IPS-20b (cell line): ENCODE measurements around the gene SPRYD3.
"Not testable (repeated sequence)": the region's sequence is repeated elsewhere in the genome, so short reads cannot be mapped to it uniquely, and the experiment has no call there.

ENCODE experiments used
- H3K27ac ChIP-seq: one replicate; pipeline ENCODE4 v1.5.1; 2013; ENCODE audit warnings: low read length
- H3K27me3 ChIP-seq: 2 replicates; pipeline ENCODE4 v1.6.1; 2013; ENCODE audit warnings: mild to moderate bottlenecking, low read length, inconsistent platforms; ENCODE audit not compliant: insufficient read depth
- H3K36me3 ChIP-seq: 2 replicates; pipeline ENCODE4 v1.6.1; 2013; ENCODE audit warnings: low read depth, mild to moderate bottlenecking, inconsistent platforms, low read length, moderate library complexity; ENCODE audit not compliant: insufficient read depth
- H3K4me1 ChIP-seq: 2 replicates; pipeline ENCODE4 v1.6.1; 2013; ENCODE audit warnings: mild to moderate bottlenecking, control low read depth, inconsistent platforms, low read length, moderate library complexity; ENCODE audit not compliant: insufficient read depth
- H3K4me3 ChIP-seq: 2 replicates; pipeline ENCODE4 v1.5.1; 2013; ENCODE audit warnings: mild to moderate bottlenecking, low read length, inconsistent platforms
- H3K9ac ChIP-seq: 2 replicates; pipeline ENCODE4 v1.6.1; 2013; ENCODE audit warnings: low read depth, mild to moderate bottlenecking, inconsistent platforms, low read length, moderate library complexity
- H3K9me3 ChIP-seq: 2 replicates; pipeline ENCODE4 v1.6.1; 2013; ENCODE audit warnings: mild to moderate bottlenecking, low read depth, low read length, inconsistent platforms; ENCODE audit not compliant: insufficient read depth

The SPRYD3 gene

GRCh38 chr12:53113136-53113705 lies 34.0 kb upstream of the SPRYD3 start:
- Histone ChIP-seq H3K27ac (no peak overlapping the region), H3K9me3 (peaks cover 3% of the 10 kb centered on the region; the same call in 1 of the 2 replicates), H3K4me1 (no peaks in the 10 kb centered on the region), H3K36me3 (no peaks in the 10 kb centered on the region), H3K4me3 (no peak overlapping the region), H3K9ac (no peak overlapping the region), H3K27me3 (no peaks in the 10 kb centered on the region)

- H3K36me3 ChIP-seq, H3K27me3 ChIP-seq, H3K27ac ChIP-seq, H3K9ac ChIP-seq, H3K9me3 ChIP-seq, H3K4me1 ChIP-seq, H3K4me3 ChIP-seq: not testable (repeated sequence)
Measured at GRCh38 chr12:53112431-53112830, 33.2 kb upstream of the SPRYD3 start.

- Histone ChIP-seq H3K9ac (no peak overlapping the region), H3K27me3 (no peaks in the 10 kb centered on the region), H3K9me3 (peaks cover 3% of the 10 kb centered on the region; the same call in 1 of the 2 replicates), H3K4me1 (peaks cover 3% of the 10 kb centered on the region; the same call in 1 of the 2 replicates), H3K27ac (no peak overlapping the region), H3K4me3 (no peak overlapping the region), H3K36me3 (no peaks in the 10 kb centered on the region)
Measured at GRCh38 chr12:53107122-53107521, 27.9 kb upstream of the SPRYD3 start.

GRCh38 chr12:53105712-53106439 lies 26.7 kb upstream of the SPRYD3 start:
- Histone ChIP-seq H3K27me3 (no peaks in the 10 kb centered on the region), H3K9ac (no peak overlapping the region), H3K36me3 (no peaks in the 10 kb centered on the region), H3K27ac (no peak overlapping the region), H3K9me3 (peaks cover 3% of the 10 kb centered on the region; the same call in 1 of the 2 replicates), H3K4me1 (peaks cover 3% of the 10 kb centered on the region; the same call in 1 of the 2 replicates), H3K4me3 (no peak overlapping the region)

DNA sequence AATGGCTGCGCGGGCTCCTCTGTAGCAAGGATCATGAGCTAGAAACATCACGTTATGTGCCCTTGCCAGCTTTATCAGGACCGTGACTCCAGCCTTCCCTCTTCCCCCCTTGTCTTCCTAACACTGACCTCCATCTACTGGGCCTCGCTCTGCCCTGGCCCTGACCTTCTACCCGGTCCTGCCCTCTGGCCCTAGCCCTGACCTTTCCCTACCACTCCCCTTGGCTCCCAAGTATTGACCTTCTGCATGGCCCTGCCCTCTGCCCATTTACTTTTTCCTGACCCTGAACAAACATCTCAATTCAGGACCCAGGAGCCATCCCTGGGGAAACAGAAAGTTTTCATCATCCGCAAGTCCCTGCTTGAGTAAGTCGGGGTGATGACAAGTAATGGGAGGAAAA lies 26.1 kb upstream of the SPRYD3 start:
- H3K4me1 ChIP-seq: peaks cover 3% of the 10 kb centered on the region; the same call in 1 of the 2 replicates
- H3K27me3 ChIP-seq: no peaks in the 10 kb centered on the region
- no peak overlapping the region for H3K4me3 ChIP-seq
- no peaks in the 10 kb centered on the region for H3K36me3 ChIP-seq
- no peak overlapping the region for H3K9ac ChIP-seq
- H3K27ac ChIP-seq: no peak overlapping the region
- peaks cover 3% of the 10 kb centered on the region; the same call in 1 of the 2 replicates for H3K9me3 ChIP-seq

DNA sequence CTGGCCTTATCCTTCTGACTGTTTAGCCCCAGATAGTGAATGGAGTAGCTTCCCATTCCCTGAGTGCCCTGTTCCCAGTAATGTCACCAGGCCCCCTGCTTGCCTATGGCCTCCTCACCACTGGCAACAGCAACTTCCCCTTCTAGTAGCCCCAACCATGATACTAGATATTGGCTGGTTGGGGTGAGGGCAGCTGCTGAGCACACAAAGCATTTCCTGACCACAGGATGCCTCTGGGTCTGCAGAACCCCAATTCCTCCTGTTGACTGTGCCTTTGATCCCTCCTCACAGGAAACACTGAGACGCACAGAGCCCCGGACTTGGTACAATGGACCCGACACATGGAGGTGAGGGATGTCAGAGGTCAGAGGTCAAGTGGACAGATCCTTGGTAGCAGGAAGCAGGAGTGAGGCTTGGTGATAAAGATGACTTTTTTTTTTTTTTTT lies 24.7 kb upstream of the SPRYD3 start:
- Histone ChIP-seq H3K27ac (no peak overlapping the region), H3K9me3 (peaks cover 3% of the 10 kb centered on the region; the same call in 1 of the 2 replicates), H3K36me3 (no peaks in the 10 kb centered on the region), H3K4me1 (peaks cover 8% of the 10 kb centered on the region; the same call in 1 of the 2 replicates), H3K27me3 (peaks cover 5% of the 10 kb centered on the region), H3K9ac (no peak overlapping the region), H3K4me3 (no peak overlapping the region)

GRCh38 chr12:53102883-53103807 lies 24.0 kb upstream of the SPRYD3 start, which contains the start of gene SOAT2:
SOAT2 (plus strand) TSS chr12:53103486; CDS start chr12:53103578, 92 bp downstream.
- Histone ChIP-seq H3K9ac (no peak within 1 kb of the TSS), H3K9me3 (no peaks in the 10 kb centered on the region), H3K36me3 (no peaks in the 10 kb centered on the region), H3K4me1 (peaks cover 14% of the 10 kb centered on the region; the same call in 1 of the 2 replicates), H3K4me3 (no peak within 1 kb of the TSS), H3K27ac (no peak within 1 kb of the TSS), H3K27me3 (peaks cover 13% of the 10 kb centered on the region)

GRCh38 chr12:53101931-53102781 lies 23.0 kb upstream of the SPRYD3 start:
- Histone ChIP-seq H3K4me1 (peaks cover 12% of the 10 kb centered on the region; the same call in 1 of the 2 replicates), H3K9ac (no peak overlapping the region), H3K9me3 (no peaks in the 10 kb centered on the region), H3K4me3 (no peak overlapping the region), H3K27me3 (peaks cover 22% of the 10 kb centered on the region), H3K36me3 (no peaks in the 10 kb centered on the region), H3K27ac (no peak overlapping the region)

DNA sequence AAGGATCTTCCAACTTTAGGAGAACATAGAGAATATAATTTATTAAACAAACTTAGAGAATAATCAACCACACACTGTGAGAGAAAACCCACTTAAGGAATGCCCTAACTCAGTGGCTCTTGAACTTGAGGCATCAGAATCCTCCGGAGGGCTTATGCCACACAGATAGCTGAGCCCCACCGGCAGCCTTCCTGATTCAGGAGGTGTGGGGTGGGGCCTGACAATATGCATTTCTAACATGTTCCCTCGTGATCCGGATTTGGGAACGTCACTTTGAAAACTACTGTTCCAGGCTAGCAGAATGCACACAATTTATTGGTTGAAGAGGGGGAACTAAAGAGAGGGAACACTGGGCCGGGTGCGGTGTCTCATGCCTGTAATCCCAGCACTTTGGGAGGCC lies 22.1 kb upstream of the SPRYD3 start:
- no peak overlapping the region for H3K27ac ChIP-seq
- no peaks in the 10 kb centered on the region for H3K36me3 ChIP-seq
- peaks cover 31% of the 10 kb centered on the region for H3K27me3 ChIP-seq
- no peak overlapping the region for H3K9ac ChIP-seq
- peaks cover 11% of the 10 kb centered on the region; the same call in 1 of the 2 replicates for H3K4me1 ChIP-seq
- H3K9me3 ChIP-seq: no peaks in the 10 kb centered on the region
- H3K4me3 ChIP-seq: no peak overlapping the region

DNA sequence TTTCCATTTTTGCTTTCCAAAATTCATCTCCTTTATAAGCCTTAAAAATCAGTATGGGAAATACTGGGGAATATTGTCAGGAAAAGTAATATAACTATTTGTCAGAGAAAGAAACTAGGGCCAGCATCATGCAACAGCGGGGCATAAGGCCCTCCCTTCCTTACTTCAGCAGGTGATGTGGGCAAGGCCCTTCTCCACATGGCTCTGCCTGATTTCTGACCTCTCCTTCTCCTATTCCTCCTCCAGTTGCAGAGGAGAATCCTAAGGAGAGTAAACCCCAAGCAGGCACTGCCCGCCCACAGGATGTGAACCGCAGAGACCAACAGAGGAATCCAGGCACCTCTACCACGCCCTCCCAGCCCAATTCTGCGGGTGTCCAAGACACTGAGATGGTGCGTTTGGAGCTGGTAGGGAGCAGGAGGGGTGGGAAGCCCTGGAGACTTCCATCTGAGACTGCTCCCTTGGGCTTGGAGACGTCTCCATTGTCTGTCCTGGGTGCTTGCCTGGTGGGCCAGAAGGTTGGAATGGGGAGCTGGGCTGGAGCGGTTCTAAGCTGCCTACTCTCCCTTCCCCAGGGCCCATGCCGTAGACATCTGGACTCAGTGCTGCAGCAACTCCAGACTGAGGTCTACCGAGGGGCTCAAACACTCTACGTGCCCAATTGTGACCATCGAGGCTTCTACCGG lies 21.4 kb upstream of the SPRYD3 start:
- Histone ChIP-seq H3K9me3 (no peaks in the 10 kb centered on the region), H3K27ac (no peak overlapping the region), H3K27me3 (peaks cover 38% of the 10 kb centered on the region), H3K36me3 (no peaks in the 10 kb centered on the region), H3K9ac (no peak overlapping the region), H3K4me3 (no peak overlapping the region), H3K4me1 (peaks cover 16% of the 10 kb centered on the region; the same call in 1 of the 2 replicates)
